ENCODE measurements around the gene DUS1L.

Gene DUS1L

GRCh38 chr17:82022981-82023446, 42.6 kb downstream of the DUS1L start, which contains the start of gene LRRC45:
Gene LRRC45 (plus strand): TSS chr17:82023305. CDS start chr17:82023644, 339 bp downstream.
- peak within 1 kb of the TSS; percentile 99 for H3K27ac ChIP-seq
- TF ChIP-seq CTCF (conservative IDR thresholded peaks at IDR 0.05) (no peak), ZFX (IDR thresholded peaks at IDR 0.05) (no peak)

- peak within 1 kb of the TSS; percentile 99 for H3K27ac ChIP-seq
Observed at GRCh38 chr17:82022310-82022980, 43.2 kb downstream of the DUS1L start, which contains the start of gene CENPX. Gene CENPX (minus strand): TSS chr17:82022878. CDS start chr17:82022861, 17 bp downstream.

GRCh38 chr17:82021900-82022309, 43.7 kb downstream of the DUS1L start:
- TF ChIP-seq ZFX (IDR thresholded peaks at IDR 0.05), result no peak
- no peak for TF ChIP-seq CTCF (conservative IDR thresholded peaks at IDR 0.05)
- peak overlapping the region; percentile 99 for H3K27ac ChIP-seq

More at GRCh38 chr17:82022310-82022980, 43.2 kb downstream of the DUS1L start, which contains the start of gene CENPX:
- TF ChIP-seq ZFX (IDR thresholded peaks at IDR 0.05), result peak; percentile 43; the same call in 1 of the 2 replicates
- TF ChIP-seq CTCF (conservative IDR thresholded peaks at IDR 0.05), result no peak

- peak; percentile 77 for TF ChIP-seq CTCF (conservative IDR thresholded peaks at IDR 0.05)
- TF ChIP-seq ZFX (IDR thresholded peaks at IDR 0.05), result no peak
- peak overlapping the region; percentile 99 for H3K27ac ChIP-seq
Observed at GRCh38 chr17:82021107-82021899, 44.3 kb downstream of the DUS1L start.

DNA sequence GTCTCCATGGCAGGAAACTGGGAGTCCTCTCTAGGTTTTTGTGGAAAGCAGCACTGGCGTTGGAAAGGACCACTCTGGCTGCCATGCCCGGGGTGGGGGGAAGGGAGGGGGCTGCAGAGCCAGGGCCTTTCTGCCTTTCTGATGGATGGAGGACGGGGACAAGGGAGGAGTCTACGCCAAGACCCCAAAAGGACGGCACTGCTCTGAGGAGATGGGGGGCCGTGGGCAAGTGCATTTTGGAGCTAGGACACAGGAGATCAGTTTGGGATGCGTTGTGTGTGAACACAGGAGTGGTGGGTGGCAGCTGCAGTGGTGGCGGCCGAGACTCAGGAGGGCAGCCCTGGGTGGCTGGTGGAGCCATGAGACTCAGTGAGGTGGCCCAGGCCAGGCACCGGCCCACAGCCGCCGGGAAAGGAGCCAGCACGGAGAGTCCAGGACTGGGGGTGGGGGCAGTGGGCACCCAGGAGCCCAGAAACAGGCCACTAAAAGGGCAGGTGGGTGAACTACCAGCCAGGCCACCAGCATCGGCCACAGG, 45.0 kb downstream of the DUS1L start:
- no peak for TF ChIP-seq ZFX (IDR thresholded peaks at IDR 0.05)
- no peak for TF ChIP-seq CTCF (conservative IDR thresholded peaks at IDR 0.05)
- peak overlapping the region; percentile 99 for H3K27ac ChIP-seq

DNA sequence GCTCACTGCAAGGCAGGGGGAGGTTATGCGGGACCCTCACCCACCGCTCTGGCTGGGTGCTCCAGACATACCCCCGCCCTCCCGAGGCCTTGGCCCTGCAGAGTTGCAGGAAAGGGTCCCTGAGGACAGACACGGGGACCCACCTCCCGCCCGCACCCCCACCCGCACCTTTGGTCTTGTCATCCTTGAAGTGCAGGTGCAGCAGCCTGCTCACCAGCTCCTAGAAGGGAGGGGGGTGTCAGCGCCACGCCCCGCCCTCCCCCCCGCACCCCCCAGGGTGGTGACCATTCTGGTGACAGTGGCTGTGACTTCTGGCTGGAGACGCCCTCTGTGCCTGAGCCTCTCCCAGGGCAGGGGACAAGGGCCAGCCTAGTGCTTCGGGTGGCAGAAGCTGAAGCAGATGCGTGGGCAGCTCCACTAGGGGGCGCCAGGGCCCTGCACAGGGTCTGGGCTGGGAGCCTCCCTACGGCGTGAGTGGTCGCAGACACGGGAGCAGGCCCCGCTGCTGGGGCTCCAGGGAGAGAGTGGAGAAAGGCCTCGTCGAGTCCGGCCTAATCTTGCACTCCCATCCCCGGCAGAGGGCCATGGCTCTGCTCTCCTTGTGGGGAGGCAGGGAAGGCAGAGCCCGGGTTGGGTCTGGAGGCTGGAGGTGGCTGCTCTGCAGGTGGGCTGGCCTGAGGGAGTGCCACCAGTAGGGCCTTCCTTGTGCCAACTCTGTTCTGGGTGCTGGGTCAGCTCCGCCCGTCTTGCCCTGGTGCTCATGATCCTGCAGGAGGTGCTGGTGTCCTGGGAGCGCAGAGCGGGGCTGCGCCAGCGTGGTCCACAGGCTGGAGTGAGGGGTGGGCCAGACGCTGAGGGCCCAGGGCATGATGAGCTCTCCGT, 45.7 kb downstream of the DUS1L start:
- peak overlapping the region; percentile 99; the same call in 1 of the 2 replicates for H3K27ac ChIP-seq
- TF ChIP-seq ZFX (IDR thresholded peaks at IDR 0.05) (no peak), CTCF (conservative IDR thresholded peaks at IDR 0.05) (peak; percentile 93)
